Esophagus (tissue), 2 donors: ENCODE measurements around the gene ECI1. TPM values are rescaled to one million over a fixed set of nuclear protein-coding genes. Genes with fewer than 3 reads are reported as not detected.
A peak's percentile ranks its signal among the peaks of the same experiment; 100 is the strongest.
"Not testable (repeated sequence)": the region's sequence is repeated elsewhere in the genome, so short reads cannot be mapped to it uniquely, and the experiment has no call there.

Experiments used
- H3K27ac ChIP-seq, 2 donors: one replicate each; pipeline ENCODE4 v1.5.1; 2013; ENCODE audit warnings: low read depth in 2 of 2, mild to moderate bottlenecking in 2 of 2, inconsistent platforms in 1 of 2, low read length in 1 of 2, moderate library complexity in 1 of 2
- H3K27me3 ChIP-seq, 2 donors: one replicate each; pipeline ENCODE4 v1.6.1; 2013; ENCODE audit warnings: low read length in 2 of 2, control low read depth in 1 of 2, mild to moderate bottlenecking in 1 of 2; ENCODE audit not compliant: insufficient read depth in 2 of 2, control insufficient read depth in 1 of 2
- H3K36me3 ChIP-seq, 2 donors: one replicate each; pipeline ENCODE4 v1.6.1; 2013; ENCODE audit warnings: low read length in 1 of 2; ENCODE audit not compliant: control insufficient read depth in 2 of 2, insufficient read depth in 2 of 2
- H3K4me1 ChIP-seq, 2 donors: one replicate each; pipeline ENCODE4 v1.6.1; 2013; ENCODE audit warnings: low read length in 1 of 2; ENCODE audit not compliant: control insufficient read depth in 2 of 2, insufficient read depth in 2 of 2
- H3K4me3 ChIP-seq, 2 donors: one replicate each; pipeline ENCODE4 v1.5.1; 2013; ENCODE audit warnings: low read length in 2 of 2, mild to moderate bottlenecking in 2 of 2, low read depth in 1 of 2, moderate library complexity in 1 of 2
- H3K9me3 ChIP-seq, 2 donors: one replicate each; pipeline ENCODE4 v1.6.1; 2013; ENCODE audit warnings: mild to moderate bottlenecking in 2 of 2, low read depth in 1 of 2, low read length in 1 of 2, moderate library complexity in 1 of 2; ENCODE audit not compliant: control insufficient read depth in 2 of 2, insufficient read depth in 1 of 2
- WGBS, 2 donors: extraction: QIAGEN DNeasy Blood & Tissue Kit; methylation state at CpG; one replicate each; pipeline ENCODE4 v1.1.7; 2013; 5-methylcytosine and 5-hydroxymethylcytosine counted together
- polyA plus RNA-seq, 2 donors: library from polyadenylated mRNA; stranded (reverse); fragments of 200-250 nt; gene quantifications; one replicate each; pipeline ENCODE4 v1.2.3, GENCODE V29; 2013
- donor health status: healthy with polysubstance abuse.
- donor health status: Bipolar disorder and iron deficiency.

Gene ECI1
- polyA plus RNA-seq, 2 donors, result 58.7 to 62.9 TPM

DNA sequence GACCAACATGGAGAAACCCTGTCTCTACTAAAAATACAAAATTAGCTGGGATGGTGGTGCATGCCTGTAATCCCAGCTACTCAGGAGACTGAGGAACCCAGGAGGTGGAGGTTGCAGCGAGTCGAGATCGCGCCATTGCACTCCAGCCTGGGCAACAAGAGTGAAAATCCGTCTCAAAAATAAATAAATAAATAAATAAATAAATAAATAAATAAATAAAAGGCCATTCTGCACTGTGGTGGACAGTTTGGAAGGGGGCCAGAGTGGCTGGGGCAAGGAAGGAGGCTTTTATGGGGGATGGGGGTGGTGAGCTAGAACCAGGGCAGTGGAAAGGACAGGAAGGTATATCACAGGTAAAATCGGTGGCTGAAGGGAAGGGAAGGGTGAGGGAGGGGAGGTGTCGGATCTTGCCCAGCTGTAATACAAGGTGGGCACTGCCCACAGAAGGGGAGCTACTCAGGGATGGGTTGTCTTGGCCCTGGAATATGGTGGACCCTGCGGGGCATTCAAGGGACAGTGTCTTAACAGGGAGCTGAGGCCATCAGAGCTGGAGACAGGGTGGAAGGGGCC, 48.2 kb downstream of the ECI1 start:
- H3K4me3 ChIP-seq, H3K36me3 ChIP-seq, H3K9me3 ChIP-seq, H3K27me3 ChIP-seq, H3K27ac ChIP-seq: not testable (repeated sequence)
- H3K4me1 ChIP-seq, result peaks cover 7 to 11% of the 10 kb centered on the region in 2 donors
- 95% methylated on average over 8 of the region's 8 CpGs for WGBS, 2 donors

DNA sequence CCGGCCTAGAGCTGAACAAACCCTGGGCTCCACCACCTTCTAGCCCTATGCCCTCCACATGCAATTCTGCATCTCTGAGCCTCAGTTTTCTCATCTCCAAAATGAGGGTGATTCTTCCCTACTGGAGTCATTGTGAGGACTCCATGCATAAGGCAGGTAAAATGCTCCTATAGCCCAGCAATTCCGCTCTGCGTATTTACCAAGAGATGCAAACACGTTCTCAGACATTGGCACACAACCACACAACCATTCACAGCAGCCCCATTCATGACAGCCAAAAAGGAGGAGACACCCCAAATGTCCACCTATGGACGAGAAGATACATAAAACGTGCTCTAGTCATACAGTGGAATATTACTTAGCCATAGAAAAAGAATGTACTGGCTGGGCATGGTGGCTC, 51.1 kb downstream of the ECI1 start:
- H3K4me3 ChIP-seq, result no peak overlapping the region
- H3K27me3 ChIP-seq, result peaks cover 0 to 6% of the 10 kb centered on the region in 2 donors
- WGBS, 2 donors, result 84 to 92% methylated on average over 6 of the region's 6 CpGs

DNA sequence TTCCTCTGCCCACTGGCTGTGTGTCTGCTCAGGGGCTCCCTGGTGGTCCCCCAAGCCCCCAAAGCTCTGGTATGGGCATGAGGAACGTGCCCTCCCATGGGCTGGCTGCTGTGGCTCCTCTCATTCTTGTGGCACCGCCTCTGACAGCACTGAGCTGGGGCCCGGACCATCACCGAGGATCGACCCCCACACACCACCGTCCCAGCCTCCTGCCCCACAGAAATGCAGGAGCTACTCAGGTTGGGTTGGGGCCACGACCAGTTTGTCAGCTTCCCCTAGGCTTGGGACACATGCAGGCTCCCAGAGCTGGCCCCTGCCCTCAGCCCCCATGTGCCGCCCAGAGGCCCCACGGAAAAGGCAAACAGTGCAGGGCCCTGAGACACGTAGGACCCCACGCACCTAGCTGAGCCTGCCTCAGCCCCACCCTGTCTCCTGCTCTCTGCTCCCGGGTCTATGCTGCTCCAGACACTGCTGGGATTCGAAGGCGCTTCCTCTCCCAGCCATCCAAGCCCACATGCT, 51.7 kb downstream of the ECI1 start:
- Histone ChIP-seq H3K9me3 (peaks cover 0 to 2% of the 10 kb centered on the region in 2 donors), H3K27me3 (peaks cover 0 to 6% of the 10 kb centered on the region in 2 donors), H3K36me3 (no peaks in the 10 kb centered on the region), H3K4me3 (no peak overlapping the region), H3K27ac (no peak overlapping the region), H3K4me1 (peaks cover 2 to 8% of the 10 kb centered on the region in 2 donors)
- 73 to 76% methylated on average over 14 of the region's 14 CpGs for WGBS, 2 donors

More for the DNA sequence above, 51.1 kb downstream of the ECI1 start:
- H3K27ac ChIP-seq, result no peak overlapping the region
- peaks cover 2 to 8% of the 10 kb centered on the region in 2 donors for H3K4me1 ChIP-seq
- H3K36me3 ChIP-seq, result no peaks in the 10 kb centered on the region
- no peaks in the 10 kb centered on the region for H3K9me3 ChIP-seq

DNA sequence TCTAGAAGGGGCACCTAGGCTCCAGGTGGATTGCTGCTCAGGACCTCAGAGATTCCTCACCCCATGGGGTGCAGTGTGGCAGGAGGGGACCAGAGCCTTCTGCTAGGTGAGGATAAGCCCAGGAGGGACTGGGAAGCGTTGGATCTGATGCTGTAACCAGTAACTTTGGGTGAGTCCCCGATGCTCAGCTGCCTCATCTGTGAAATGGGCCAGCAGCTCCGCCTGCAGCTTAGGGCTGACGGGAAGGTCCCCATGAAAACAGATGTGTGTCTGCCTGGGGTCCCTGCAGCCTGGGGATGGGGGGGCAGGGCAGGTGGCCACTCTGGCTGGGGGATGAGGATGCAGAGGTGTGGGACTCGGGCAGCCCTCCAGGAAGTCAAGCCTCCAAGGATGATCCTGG, 52.3 kb downstream of the ECI1 start:
- Histone ChIP-seq H3K4me1 (peaks cover 2 to 7% of the 10 kb centered on the region in 2 donors), H3K9me3 (peaks cover 0 to 2% of the 10 kb centered on the region in 2 donors), H3K27ac (no peak overlapping the region), H3K4me3 (no peak overlapping the region), H3K36me3 (no peaks in the 10 kb centered on the region), H3K27me3 (peaks cover 0 to 6% of the 10 kb centered on the region in 2 donors)
- 78 to 85% methylated on average over 5 of the region's 5 CpGs for WGBS, 2 donors

DNA sequence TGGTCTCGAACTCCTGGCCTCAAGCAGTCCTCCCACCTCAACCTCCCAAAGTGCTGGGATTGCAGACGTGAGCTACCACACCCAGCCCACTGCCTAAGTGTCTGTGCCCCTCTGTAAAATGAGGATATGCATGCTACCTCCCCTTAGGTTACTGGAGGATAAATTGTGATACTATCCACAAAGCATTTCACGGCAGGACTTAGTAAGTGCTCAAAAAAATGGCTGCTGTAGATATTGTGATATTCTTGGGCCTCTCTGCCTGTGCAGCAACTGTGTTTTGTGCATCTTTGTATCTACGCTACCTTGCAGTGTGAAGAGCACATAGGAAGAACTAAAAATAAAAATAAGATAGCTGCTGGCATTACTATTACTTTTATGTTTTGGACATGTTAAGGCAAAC, 53.1 kb downstream of the ECI1 start:
- Histone ChIP-seq H3K27ac (no peak overlapping the region), H3K4me1 (peaks cover 2 to 7% of the 10 kb centered on the region in 2 donors), H3K27me3 (peaks cover 0 to 6% of the 10 kb centered on the region in 2 donors), H3K4me3 (no peak overlapping the region), H3K36me3 (no peaks in the 10 kb centered on the region), H3K9me3 (peaks cover 0 to 2% of the 10 kb centered on the region in 2 donors)
- WGBS, 2 donors, result 63 to 66% methylated on average over 4 of the region's 4 CpGs

DNA sequence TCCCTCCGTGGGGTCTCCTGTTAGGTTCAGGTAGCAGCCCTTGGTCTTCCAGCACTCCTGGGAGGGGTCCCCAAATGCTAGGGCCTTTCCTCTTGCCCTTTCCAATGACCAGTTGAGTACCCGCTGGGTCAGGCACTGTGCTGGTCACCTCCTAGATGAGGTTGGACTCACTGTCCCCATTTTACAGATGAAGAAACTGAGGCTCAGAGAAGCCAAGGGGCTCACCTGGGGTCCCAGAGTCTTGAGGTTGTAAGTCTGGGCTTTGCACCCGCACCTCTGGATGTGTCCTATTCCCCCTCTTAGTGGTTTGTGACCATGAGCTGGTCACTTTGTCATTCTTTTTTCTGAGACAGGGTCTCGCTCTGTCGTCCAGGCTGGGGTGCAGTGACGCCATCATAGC, 53.6 kb downstream of the ECI1 start:
- H3K4me1 ChIP-seq, result peaks cover 2 to 7% of the 10 kb centered on the region in 2 donors
- 85 to 90% methylated on average over 6 of the region's 6 CpGs for WGBS, 2 donors
- H3K36me3 ChIP-seq, result no peaks in the 10 kb centered on the region
- peaks cover 0 to 2% of the 10 kb centered on the region in 2 donors for H3K9me3 ChIP-seq
- H3K4me3 ChIP-seq, result no peak overlapping the region
- no peak overlapping the region for H3K27ac ChIP-seq
- H3K27me3 ChIP-seq, result peaks cover 0 to 6% of the 10 kb centered on the region in 2 donors

DNA sequence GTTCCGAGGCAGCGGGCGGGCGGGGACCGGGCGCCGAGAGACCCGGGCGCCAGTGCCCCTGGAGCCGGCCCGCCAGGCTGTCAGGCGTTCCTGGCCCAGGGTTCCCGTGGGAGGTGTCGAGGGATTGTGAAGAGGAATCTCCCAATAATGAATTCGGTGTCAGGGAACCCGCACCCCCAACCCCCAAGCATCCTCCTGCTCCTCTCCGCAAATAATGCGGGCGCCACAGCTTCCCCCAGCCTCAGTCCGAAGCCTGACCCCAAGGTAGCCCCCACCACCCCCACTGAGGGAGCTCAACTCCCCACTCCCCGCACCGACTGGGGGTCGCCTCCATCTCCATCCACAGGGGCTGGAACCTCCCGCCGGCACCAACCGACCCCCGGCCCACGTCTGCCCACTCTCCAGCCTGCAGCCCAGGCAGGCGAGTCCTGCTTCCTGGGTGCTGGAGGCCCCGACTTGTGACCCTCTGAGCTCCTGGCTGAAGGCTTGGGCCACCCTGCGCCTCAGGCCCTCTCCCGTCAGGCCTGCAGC, 54.3 kb downstream of the ECI1 start:
- 34 to 44% methylated on average over 24 to 32 of the region's 32 CpGs for WGBS, 2 donors
- H3K27me3 ChIP-seq, result peaks cover 0 to 6% of the 10 kb centered on the region in 2 donors
- H3K4me1 ChIP-seq, result peaks cover 2 to 7% of the 10 kb centered on the region in 2 donors
- H3K4me3 ChIP-seq, result peak overlapping the region in 1 of 2 donors; percentile 35
- no peaks in the 10 kb centered on the region for H3K36me3 ChIP-seq
- H3K27ac ChIP-seq, result no peak overlapping the region
- peaks cover 0 to 2% of the 10 kb centered on the region in 2 donors for H3K9me3 ChIP-seq

DNA sequence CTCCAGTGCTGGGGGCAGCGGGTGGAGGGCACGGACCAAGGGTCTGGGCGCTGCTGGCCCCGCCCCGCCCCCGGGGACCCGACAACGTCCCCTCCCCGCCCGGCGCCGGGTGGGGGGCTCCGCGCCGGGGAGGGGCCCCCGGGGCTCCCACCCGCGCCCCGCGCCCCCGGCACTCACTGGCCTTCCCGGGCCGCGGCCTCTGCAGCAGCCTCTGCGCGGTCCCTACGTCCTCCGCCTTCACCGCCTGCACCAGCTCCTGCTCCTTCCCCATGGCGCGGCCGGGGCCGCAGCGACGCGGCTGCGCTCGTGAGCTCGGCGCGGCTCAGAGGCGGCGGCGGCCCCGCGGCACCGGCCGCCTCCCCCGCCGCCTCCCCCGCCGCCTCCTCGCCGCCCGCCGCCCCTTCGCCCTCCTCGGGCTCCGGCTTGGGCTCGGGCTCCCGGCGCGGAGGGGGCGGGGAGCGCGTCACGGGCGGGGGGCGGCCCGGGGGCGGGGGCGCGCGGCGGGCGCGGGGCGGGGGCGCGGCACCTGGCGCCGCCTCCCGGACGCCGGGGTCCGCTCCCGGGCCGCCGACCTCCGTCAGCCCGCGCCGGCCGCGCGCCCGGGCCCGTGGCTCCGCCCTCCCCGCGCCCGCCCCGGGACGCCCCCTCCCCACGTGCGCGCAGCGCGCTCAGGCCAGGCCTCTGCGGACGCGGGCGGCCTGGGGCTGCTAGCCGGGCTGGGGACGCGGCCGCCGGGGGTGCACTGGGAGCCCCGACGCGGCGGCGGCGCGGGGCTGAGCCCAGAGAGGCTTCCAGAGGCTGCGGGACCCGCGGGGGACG, 55.0 kb downstream of the ECI1 start, which contains the start of gene CASKIN1:
CASKIN1 (minus strand) TSS at position 444 of the 819 bp plus-strand sequence; CDS start at position 271, 173 bp downstream.
- WGBS, 2 donors, result 1 to 4% methylated on average over 9 to 129 of the region's 129 CpGs
- H3K4me3 ChIP-seq, result peak within 1 kb of the TSS; percentile 25 to 35

DNA sequence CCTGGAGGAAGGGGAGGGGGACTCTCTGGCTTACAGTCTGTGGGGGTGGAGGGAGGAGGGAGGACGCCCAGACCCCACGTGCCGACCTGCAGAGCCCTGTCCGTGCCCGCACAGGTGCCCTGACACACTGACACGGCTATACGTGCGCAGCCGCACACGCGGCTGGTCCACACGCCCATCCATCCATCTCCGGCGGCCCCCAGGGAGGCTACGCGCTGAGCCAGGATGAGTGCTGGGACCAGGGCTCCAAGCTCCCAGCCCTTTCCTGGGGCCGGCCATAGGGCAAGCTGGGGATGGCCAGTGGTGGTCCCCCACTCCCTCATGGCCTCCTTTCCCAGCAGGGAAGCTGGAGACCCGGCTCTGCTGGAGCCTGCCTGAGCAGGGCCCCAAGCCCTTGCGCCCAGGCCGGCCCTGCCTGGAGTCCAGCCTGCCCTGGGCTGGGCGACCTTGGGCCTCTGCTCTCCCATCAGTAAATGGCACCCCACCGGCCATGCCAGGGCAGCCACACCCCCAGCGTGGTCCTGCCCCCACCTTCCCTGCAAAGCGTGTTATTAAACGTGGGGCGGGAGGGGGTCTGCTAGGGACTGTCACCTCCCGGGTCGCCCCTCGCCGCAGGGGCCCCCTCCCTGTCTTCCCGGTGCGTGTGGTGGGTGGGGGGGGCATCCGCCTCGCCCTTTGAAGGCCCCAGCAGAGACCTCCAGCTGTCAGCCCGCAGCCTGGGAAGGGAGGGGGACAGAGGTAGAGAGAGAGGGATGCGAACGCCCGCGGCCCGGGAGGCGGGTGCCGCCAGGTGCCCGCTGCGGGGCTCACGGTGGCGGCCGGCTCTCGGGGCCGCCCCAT, 55.8 kb downstream of the ECI1 start:
- Histone ChIP-seq H3K27me3 (peaks cover 0 to 6% of the 10 kb centered on the region in 2 donors), H3K4me3 (peak overlapping the region in 1 of 2 donors; percentile 35), H3K27ac (no peak overlapping the region)

More for the DNA sequence above, 55.0 kb downstream of the ECI1 start, which contains the start of gene CASKIN1:
- H3K27ac ChIP-seq, result no peak within 1 kb of the TSS
- peaks cover 0 to 2% of the 10 kb centered on the region in 2 donors for H3K9me3 ChIP-seq
- peaks cover 0 to 6% of the 10 kb centered on the region in 2 donors for H3K27me3 ChIP-seq
- H3K36me3 ChIP-seq, result no peaks in the 10 kb centered on the region
- H3K4me1 ChIP-seq, result peaks cover 2 to 7% of the 10 kb centered on the region in 2 donors

More for the DNA sequence above, 55.8 kb downstream of the ECI1 start:
- no peaks in the 10 kb centered on the region for H3K36me3 ChIP-seq
- peaks cover 2 to 7% of the 10 kb centered on the region in 2 donors for H3K4me1 ChIP-seq
- peaks cover 0 to 2% of the 10 kb centered on the region in 2 donors for H3K9me3 ChIP-seq
- WGBS, 2 donors, result 3% methylated on average over 46 to 49 of the region's 49 CpGs
